Glutamatergic neuron (in vitro differentiated cells): Measurements from ENCODE around the gene EMILIN3. TPM values are rescaled to one million over a fixed set of nuclear protein-coding genes. Genes with fewer than 3 reads are reported as not detected.

Experiments
- DNase-seq: peaks from one replicate; pipeline ENCODE4 v3.0.0; 2022
- H3K27ac Mint-ChIP-seq: one replicate; pipeline ENCODE4 v1.8.0; 2020; ENCODE audit warnings: mild to moderate bottlenecking, mixed read lengths, inconsistent platforms; ENCODE audit not compliant: unreplicated experiment
- H3K27me3 Mint-ChIP-seq: one replicate; pipeline ENCODE4 v1.8.0; 2020; ENCODE audit warnings: mild to moderate bottlenecking, moderate library complexity, mixed read lengths, inconsistent platforms; ENCODE audit not compliant: unreplicated experiment
- H3K36me3 Mint-ChIP-seq: one replicate; pipeline ENCODE4 v1.8.0; 2020; ENCODE audit warnings: mild to moderate bottlenecking, mixed read lengths, inconsistent platforms; ENCODE audit not compliant: unreplicated experiment
- H3K4me1 Mint-ChIP-seq: one replicate; pipeline ENCODE4 v1.8.0; 2020; ENCODE audit warnings: mild to moderate bottlenecking, low read depth, mixed read lengths, inconsistent platforms; ENCODE audit not compliant: unreplicated experiment
- H3K4me3 Mint-ChIP-seq: one replicate; pipeline ENCODE4 v1.8.0; 2020; ENCODE audit warnings: mild to moderate bottlenecking, mixed read lengths, inconsistent platforms; ENCODE audit not compliant: unreplicated experiment
- H3K9me3 Mint-ChIP-seq: one replicate; pipeline ENCODE4 v1.8.0; 2020; ENCODE audit warnings: mild to moderate bottlenecking, moderate library complexity, mixed read lengths, inconsistent platforms; ENCODE audit not compliant: unreplicated experiment
- CTCF ChIP-seq: fragments of 200-600 bp; sonication (generic); IDR thresholded peaks from one replicate; pipeline ENCODE4 v1.5.0; 2021; ENCODE audit not compliant: partially characterized antibody, unreplicated experiment
- total RNA-seq: library from RNA; stranded (reverse); fragmentation: NEBNext Ultra II Directional; extraction: Animal tissue kit (Norgen Biotek cat#: 25700); gene quantifications from one replicate; pipeline ENCODE4 v1.2.1, GENCODE V29; 2021; ENCODE audit not compliant: unreplicated experiment

EMILIN3 gene
- total RNA-seq, 1 donor from 2014 or later: not detected

GRCh38 chr20:41380551-41381193, 14.1 kb upstream of the EMILIN3 start:
- DNase-seq: no peak
- no peaks in the 10 kb centered on the region for H3K36me3 Mint-ChIP-seq
- peaks cover 9% of the 10 kb centered on the region for H3K27me3 Mint-ChIP-seq
- H3K4me1 Mint-ChIP-seq: no peaks in the 10 kb centered on the region
- H3K27ac Mint-ChIP-seq: no peak overlapping the region
- H3K4me3 Mint-ChIP-seq: no peak overlapping the region
- H3K9me3 Mint-ChIP-seq: peaks cover 2% of the 10 kb centered on the region
- TF ChIP-seq CTCF: no peak

- no peak for DNase-seq
- Mint-ChIP-seq H3K27me3 (peaks cover 9% of the 10 kb centered on the region), H3K4me1 (no peaks in the 10 kb centered on the region), H3K4me3 (no peak overlapping the region), H3K36me3 (no peaks in the 10 kb centered on the region), H3K9me3 (peaks cover 3% of the 10 kb centered on the region), H3K27ac (no peak overlapping the region)
- TF ChIP-seq CTCF: no peak
Measured at GRCh38 chr20:41379551-41379950, 12.9 kb upstream of the EMILIN3 start.

- H3K27ac Mint-ChIP-seq: no peak overlapping the region
- H3K4me3 Mint-ChIP-seq: no peak overlapping the region
- DNase-seq: no peak
- H3K4me1 Mint-ChIP-seq: no peaks in the 10 kb centered on the region
- H3K9me3 Mint-ChIP-seq: peaks cover 3% of the 10 kb centered on the region
- peaks cover 5% of the 10 kb centered on the region for H3K36me3 Mint-ChIP-seq
- TF ChIP-seq CTCF: no peak
- peaks cover 11% of the 10 kb centered on the region for H3K27me3 Mint-ChIP-seq
Measured at GRCh38 chr20:41377275-41377674, 10.7 kb upstream of the EMILIN3 start.

- Mint-ChIP-seq H3K36me3 (peaks cover 7% of the 10 kb centered on the region), H3K9me3 (peaks cover 6% of the 10 kb centered on the region), H3K4me3 (no peak overlapping the region), H3K27me3 (peaks cover 9% of the 10 kb centered on the region), H3K27ac (no peak overlapping the region), H3K4me1 (no peaks in the 10 kb centered on the region)
- TF ChIP-seq CTCF: no peak
- DNase-seq: no peak
Measured at GRCh38 chr20:41376349-41376748, 9.7 kb upstream of the EMILIN3 start.

GRCh38 chr20:41375846-41376245, 9.2 kb upstream of the EMILIN3 start:
- Mint-ChIP-seq H3K27ac (no peak overlapping the region), H3K36me3 (peaks cover 11% of the 10 kb centered on the region), H3K27me3 (peaks cover 13% of the 10 kb centered on the region)

More at GRCh38 chr20:41375846-41376245, 9.2 kb upstream of the EMILIN3 start:
- Mint-ChIP-seq H3K4me1 (no peaks in the 10 kb centered on the region), H3K9me3 (peaks cover 9% of the 10 kb centered on the region), H3K4me3 (no peak overlapping the region)
- no peak for DNase-seq
- TF ChIP-seq CTCF: no peak
